SU-DHL-6 (cell line): ENCODE results near the gene FBLN2.

Experiments used
- H2AFZ ChIP-seq: fragments of 200-600 bp; sonication (generic); 2 replicates; pipeline ENCODE4 v1.6.1; 2014; ENCODE audit warnings: low read depth, mild to moderate bottlenecking, moderate library complexity, mixed read lengths, antibody characterized with exemption, low read length; ENCODE audit not compliant: severe bottlenecking
- H3F3A ChIP-seq: fragments of 200-600 bp; shearing (Covaris generic); 2 replicates; pipeline ENCODE4 v1.6.0; 2016; ENCODE audit warnings: antibody characterized with exemption, mild to moderate bottlenecking; ENCODE audit not compliant: insufficient read depth
- H3K27ac ChIP-seq: fragments of 200-600 bp; sonication (generic); 2 replicates; pipeline ENCODE4 v1.5.1; 2016; ENCODE audit warnings: low read depth, mild to moderate bottlenecking, low read length, moderate library complexity, mixed read lengths
- H3K27me3 ChIP-seq: fragments of 200-600 bp; sonication (generic), shearing (Covaris generic); 2 replicates; pipeline ENCODE4 v1.6.0; 2014; ENCODE audit warnings: mild to moderate bottlenecking, low read length
- H3K36me3 ChIP-seq: fragments of 200-600 bp; sonication (generic); 2 replicates; pipeline ENCODE4 v1.6.1; 2014; ENCODE audit warnings: mild to moderate bottlenecking, low read length, mixed read lengths
- H3K4me2 ChIP-seq: fragments of 300-600, 200-600 bp; shearing (Covaris generic), sonication (generic); 2 replicates; pipeline ENCODE4 v1.6.0; 2014; ENCODE audit warnings: low read length, low read depth, mild to moderate bottlenecking; ENCODE audit not compliant: poor library complexity, severe bottlenecking
- H3K4me3 ChIP-seq: fragments of 200-600 bp; sonication (generic); 2 replicates; pipeline ENCODE4 v1.5.1; 2014; ENCODE audit warnings: antibody characterized with exemption, low read length, mild to moderate bottlenecking, mixed read lengths; ENCODE audit not compliant: insufficient read depth, poor library complexity, severe bottlenecking
- H3K79me2 ChIP-seq: fragments of 200-600 bp; sonication (generic); 2 replicates; pipeline ENCODE4 v1.6.1; 2014; ENCODE audit warnings: mild to moderate bottlenecking, low read length, moderate library complexity; ENCODE audit not compliant: insufficient read depth
- H3K9ac ChIP-seq: fragments of 200-600 bp; sonication (generic); 2 replicates; pipeline ENCODE4 v1.7.0; 2014; ENCODE audit warnings: mild to moderate bottlenecking, low read length
- H3K9me2 ChIP-seq: fragments of 200-600 bp; sonication (generic); replicated peaks from 2 replicates; pipeline ENCODE4 v1.6.1; 2014; ENCODE audit warnings: low read length; ENCODE audit not compliant: insufficient read depth
- H3K9me3 ChIP-seq: fragments of 200-600 bp; sonication (generic); 2 replicates; pipeline ENCODE4 v1.6.1; 2014; ENCODE audit warnings: low read length, mixed read lengths; ENCODE audit not compliant: insufficient read depth
- H4K20me1 ChIP-seq: fragments of 200-600 bp; sonication (generic); 2 replicates; pipeline ENCODE4 v1.6.1; 2014; ENCODE audit warnings: low read depth, mild to moderate bottlenecking, antibody characterized with exemption, low read length, moderate library complexity, mixed read lengths
- CTCF ChIP-seq: fragments of 200-600 bp; sonication (generic); IDR thresholded peaks from one replicate; pipeline ENCODE4 v1.5.1; 2017; ENCODE audit warnings: antibody characterized with exemption, mild to moderate bottlenecking, low read length, moderate library complexity; ENCODE audit not compliant: insufficient read depth, poor library complexity, severe bottlenecking
- EZH2phosphoT487 ChIP-seq: fragments of 200-600 bp; sonication (generic), shearing (Covaris generic); conservative IDR thresholded peaks from 2 replicates; pipeline ENCODE4 v1.6.1; 2018; ENCODE audit warnings: mild to moderate bottlenecking, antibody characterized with exemption, low read length, moderate library complexity, mixed read lengths

Gene FBLN2

DNA sequence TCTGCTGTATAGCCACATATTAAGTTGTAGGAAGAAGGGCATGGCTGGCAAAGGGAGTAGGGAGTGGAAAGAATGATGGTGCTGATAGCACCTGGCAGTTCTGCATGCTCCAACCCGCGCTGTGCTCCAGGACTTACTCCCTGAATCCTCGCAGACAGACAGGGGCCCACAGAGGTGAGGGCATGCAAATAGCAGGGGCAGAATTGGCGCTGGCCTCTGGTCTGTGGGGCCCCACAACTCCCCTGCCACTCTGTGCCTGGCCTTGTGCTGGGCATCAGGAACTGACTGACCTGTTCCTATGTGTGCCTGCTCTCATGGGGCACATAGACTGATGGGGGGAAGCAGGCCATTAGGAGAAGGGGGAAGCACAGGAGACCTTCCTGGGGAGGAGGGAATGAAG is 47.9 kb upstream of the FBLN2 start:
- no peak overlapping the region for H3K27ac ChIP-seq
- no peaks in the 10 kb centered on the region for H3K79me2 ChIP-seq
- H2AFZ ChIP-seq = no peak overlapping the region
- no peaks in the 10 kb centered on the region for H3K36me3 ChIP-seq
- H3F3A ChIP-seq = no peaks in the 10 kb centered on the region
- TF ChIP-seq CTCF (no peak), EZH2phosphoT487 (no peak)
- H3K9me2 ChIP-seq = no peaks in the 10 kb centered on the region
- no peaks in the 10 kb centered on the region for H3K9me3 ChIP-seq
- H3K27me3 ChIP-seq = no peaks in the 10 kb centered on the region
- no peak overlapping the region for H3K4me3 ChIP-seq
- H4K20me1 ChIP-seq = no peaks in the 10 kb centered on the region
- H3K4me2 ChIP-seq = no peak overlapping the region
- H3K9ac ChIP-seq = no peak overlapping the region

DNA sequence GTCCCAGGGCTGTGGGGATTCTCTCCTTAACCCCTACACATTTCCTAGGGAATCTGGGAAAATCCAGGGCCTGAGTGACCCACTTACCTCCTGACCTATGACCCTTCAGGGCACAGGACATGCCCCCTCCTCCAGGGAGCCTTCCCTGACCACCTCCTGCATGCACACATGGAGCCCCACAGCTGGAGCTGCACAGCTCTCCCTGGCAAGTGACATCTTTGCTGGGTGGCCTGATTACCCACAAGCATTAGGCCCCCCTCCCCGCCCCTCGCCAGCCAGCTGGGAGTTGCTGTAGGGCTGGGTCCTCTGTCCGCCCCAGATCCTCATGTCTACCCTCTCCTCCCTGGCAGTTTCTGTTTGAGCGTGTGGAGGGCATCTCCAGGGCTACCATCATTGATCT is 47.4 kb upstream of the FBLN2 start:
- no peak for TF ChIP-seq CTCF
- no peak for TF ChIP-seq EZH2phosphoT487
- Histone ChIP-seq H3K27me3 (no peaks in the 10 kb centered on the region), H3F3A (no peaks in the 10 kb centered on the region), H3K79me2 (no peaks in the 10 kb centered on the region), H3K9me2 (no peaks in the 10 kb centered on the region), H4K20me1 (no peaks in the 10 kb centered on the region), H3K36me3 (no peaks in the 10 kb centered on the region), H2AFZ (no peak overlapping the region), H3K4me2 (no peak overlapping the region), H3K9ac (no peak overlapping the region), H3K9me3 (no peaks in the 10 kb centered on the region), H3K4me3 (no peak overlapping the region), H3K27ac (no peak overlapping the region)

DNA sequence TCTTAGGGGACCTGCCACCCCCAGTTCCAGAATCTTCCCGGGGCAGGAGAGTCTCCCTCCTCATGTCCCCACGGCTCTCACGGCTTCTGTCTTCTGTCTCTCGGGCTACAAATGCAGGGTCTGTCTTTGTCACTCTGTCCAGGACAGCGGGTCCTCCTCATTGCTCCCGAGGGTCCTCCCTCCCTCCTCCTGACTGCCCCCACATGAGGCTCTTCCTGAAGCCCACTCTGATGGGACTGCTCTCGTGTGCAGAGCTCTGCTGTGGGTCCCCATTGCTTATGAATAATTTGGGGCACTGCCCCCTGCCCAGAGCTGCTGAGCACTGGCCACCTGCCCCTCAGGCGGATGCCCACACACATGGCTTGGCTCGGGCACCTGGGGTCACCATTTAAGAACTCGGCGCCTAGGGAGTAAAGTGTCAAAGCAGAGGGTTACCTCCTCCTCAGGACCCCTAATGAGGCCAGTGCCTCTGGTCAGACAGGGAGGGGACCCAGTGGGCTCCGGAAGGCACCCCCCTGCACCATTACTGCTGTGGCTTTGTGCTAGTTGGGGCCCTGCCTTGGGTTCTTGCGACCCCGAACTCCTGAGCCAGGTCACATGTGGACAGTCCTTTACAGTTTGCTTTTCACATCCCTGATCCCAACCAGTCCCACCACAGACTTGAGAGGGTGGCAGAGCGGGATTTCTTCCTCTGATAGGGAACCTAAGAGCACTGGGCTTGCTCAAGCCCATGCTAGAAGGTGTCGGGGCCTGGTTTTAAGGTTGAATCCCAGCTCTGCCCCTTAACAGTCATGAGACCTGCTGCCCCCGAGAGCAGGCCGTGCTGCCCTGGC is 46.8 kb upstream of the FBLN2 start:
- H3K9ac ChIP-seq = no peak overlapping the region
- H4K20me1 ChIP-seq = no peaks in the 10 kb centered on the region
- no peaks in the 10 kb centered on the region for H3K9me2 ChIP-seq
- no peaks in the 10 kb centered on the region for H3K27me3 ChIP-seq
- H3K36me3 ChIP-seq = no peaks in the 10 kb centered on the region
- no peaks in the 10 kb centered on the region for H3F3A ChIP-seq
- no peak overlapping the region for H2AFZ ChIP-seq
- no peaks in the 10 kb centered on the region for H3K9me3 ChIP-seq
- H3K79me2 ChIP-seq = no peaks in the 10 kb centered on the region
- no peak overlapping the region for H3K4me3 ChIP-seq
- no peak overlapping the region for H3K4me2 ChIP-seq
- H3K27ac ChIP-seq = no peak overlapping the region
- TF ChIP-seq CTCF = no peak
